Measurements from ENCODE around the gene BIVM. TPM values are rescaled to one million over a fixed set of nuclear protein-coding genes. Genes with fewer than 3 reads are reported as not detected.

BIVM gene
- total RNA-seq, 1 donor from 2014 or later, result 6.4 TPM

DNA sequence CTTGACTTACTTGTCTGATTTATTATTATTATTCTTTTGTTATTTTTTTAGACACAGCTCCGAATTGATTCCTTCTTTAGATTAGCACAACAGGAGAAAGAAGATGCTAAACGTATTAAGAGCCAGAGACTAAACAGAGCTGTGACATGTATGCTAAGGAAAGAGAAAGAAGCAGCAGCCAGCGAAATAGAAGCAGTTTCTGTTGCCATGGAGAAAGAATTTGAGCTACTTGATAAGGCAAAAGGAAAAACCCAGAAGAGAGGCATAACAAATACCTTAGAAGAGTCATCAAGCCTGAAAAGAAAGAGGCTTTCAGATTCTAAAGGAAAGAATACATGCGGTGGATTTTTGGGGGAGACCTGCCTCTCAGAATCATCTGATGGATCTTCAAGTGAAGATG, 76.3 kb downstream of the BIVM start:
- H3K9me3 Mint-ChIP-seq, result no peaks in the 10 kb centered on the region
- ChIA-PET POLR2A (interaction anchor here (0.9 kb wide), 1 partner anchor 29 kb away, joined by 3 read pairs; no protein-coding TSS in a partner anchor), CTCF (interaction anchor here (1.1 kb wide), 1 partner anchor 17 kb away, joined by 3 read pairs; no protein-coding TSS in a partner anchor)
- intact Hi-C loops (cut with micrococcal nuclease), result no loop called here
- peaks cover 68% of the 10 kb centered on the region for H3K36me3 Mint-ChIP-seq (ENCODE audit: low read depth)
- no peak for ATAC-seq (ENCODE audit: low read depth)
- TF ChIP-seq, protein P1, sequence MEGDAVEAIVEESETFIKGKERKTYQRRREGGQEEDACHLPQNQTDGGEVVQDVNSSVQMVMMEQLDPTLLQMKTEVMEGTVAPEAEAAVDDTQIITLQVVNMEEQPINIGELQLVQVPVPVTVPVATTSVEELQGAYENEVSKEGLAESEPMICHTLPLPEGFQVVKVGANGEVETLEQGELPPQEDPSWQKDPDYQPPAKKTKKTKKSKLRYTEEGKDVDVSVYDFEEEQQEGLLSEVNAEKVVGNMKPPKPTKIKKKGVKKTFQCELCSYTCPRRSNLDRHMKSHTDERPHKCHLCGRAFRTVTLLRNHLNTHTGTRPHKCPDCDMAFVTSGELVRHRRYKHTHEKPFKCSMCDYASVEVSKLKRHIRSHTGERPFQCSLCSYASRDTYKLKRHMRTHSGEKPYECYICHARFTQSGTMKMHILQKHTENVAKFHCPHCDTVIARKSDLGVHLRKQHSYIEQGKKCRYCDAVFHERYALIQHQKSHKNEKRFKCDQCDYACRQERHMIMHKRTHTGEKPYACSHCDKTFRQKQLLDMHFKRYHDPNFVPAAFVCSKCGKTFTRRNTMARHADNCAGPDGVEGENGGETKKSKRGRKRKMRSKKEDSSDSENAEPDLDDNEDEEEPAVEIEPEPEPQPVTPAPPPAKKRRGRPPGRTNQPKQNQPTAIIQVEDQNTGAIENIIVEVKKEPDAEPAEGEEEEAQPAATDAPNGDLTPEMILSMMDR (IDR thresholded peaks at IDR 0.05), result no peak
- peaks cover 5% of the 10 kb centered on the region for H3K4me1 Mint-ChIP-seq
- no peaks in the 10 kb centered on the region for H3K27me3 Mint-ChIP-seq
- H3K27ac Mint-ChIP-seq, result no peak overlapping the region
- H3K4me3 Mint-ChIP-seq, result no peak overlapping the region
- DNase-seq, result no peak

DNA sequence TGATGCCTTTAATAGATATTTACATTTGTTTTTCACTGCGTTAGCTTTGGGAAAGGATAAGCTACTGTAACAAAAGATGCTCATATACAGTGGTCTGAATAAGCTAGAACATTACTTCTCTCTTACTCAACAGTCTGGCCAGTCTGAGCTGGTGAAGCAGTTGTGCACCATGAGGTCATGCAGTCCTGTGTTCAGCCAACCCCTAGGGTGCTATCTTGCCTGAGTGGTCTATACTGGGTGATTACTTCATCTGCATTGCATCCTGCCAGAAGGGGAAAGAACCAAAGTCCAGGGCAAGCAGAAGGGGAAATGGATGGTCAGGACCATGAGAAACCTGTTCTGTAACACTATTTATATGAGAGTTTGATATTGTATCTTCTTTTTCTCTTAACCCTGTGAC, 78.4 kb downstream of the BIVM start:
- ChIA-PET POLR2A (no interaction called here), CTCF (interaction anchor here (1.2 kb wide), 1 partner anchor 296 kb away, joined by 3 read pairs; no protein-coding TSS in a partner anchor)
- TF ChIP-seq, protein P1 (IDR thresholded peaks at IDR 0.05), result no peak
- peaks cover 61% of the 10 kb centered on the region for H3K36me3 Mint-ChIP-seq (ENCODE audit: low read depth)
- no peak for ATAC-seq (ENCODE audit: low read depth)
- H3K27ac Mint-ChIP-seq, result no peak overlapping the region
- no peak overlapping the region for H3K4me3 Mint-ChIP-seq
- no peaks in the 10 kb centered on the region for H3K27me3 Mint-ChIP-seq
- DNase-seq, result no peak
- H3K9me3 Mint-ChIP-seq, result no peaks in the 10 kb centered on the region
- no peaks in the 10 kb centered on the region for H3K4me1 Mint-ChIP-seq
- intact Hi-C loops (cut with micrococcal nuclease), result no loop called here

DNA sequence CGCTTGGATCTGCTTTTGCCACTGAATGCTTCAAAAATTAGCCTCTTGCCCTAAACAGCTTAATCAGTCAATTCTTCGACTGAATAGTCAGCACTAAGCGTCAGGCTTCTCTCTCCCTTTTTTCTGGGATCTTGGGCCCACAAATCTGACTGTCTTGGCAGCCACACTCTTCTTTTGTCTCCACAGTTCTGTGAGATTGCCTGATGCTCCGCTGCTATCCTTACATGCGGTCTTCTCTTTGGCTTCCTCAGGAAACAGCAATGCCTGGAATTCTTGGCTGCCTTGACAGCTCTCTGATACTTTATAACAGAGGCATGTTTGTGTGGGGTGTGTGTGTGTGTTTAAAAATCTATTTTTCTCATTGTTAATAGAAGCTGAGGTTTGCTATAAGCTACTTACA, 79.6 kb downstream of the BIVM start:
- Mint-ChIP-seq H3K36me3 (ENCODE audit: low read depth) (peaks cover 53% of the 10 kb centered on the region), H3K27ac (no peak overlapping the region), H3K9me3 (no peaks in the 10 kb centered on the region), H3K4me1 (no peaks in the 10 kb centered on the region), H3K27me3 (no peaks in the 10 kb centered on the region), H3K4me3 (no peak overlapping the region)
- intact Hi-C loops (cut with micrococcal nuclease), result no loop called here
- CTCF ChIA-PET, result interaction anchor here (1.3 kb wide), 1 partner anchor 8 kb away, joined by 4 read pairs; no protein-coding TSS in a partner anchor
- TF ChIP-seq, protein P1 (IDR thresholded peaks at IDR 0.05), result no peak
- POLR2A ChIA-PET, result no interaction called here
- DNase-seq, result no peak
- ATAC-seq (ENCODE audit: low read depth), result no peak

DNA sequence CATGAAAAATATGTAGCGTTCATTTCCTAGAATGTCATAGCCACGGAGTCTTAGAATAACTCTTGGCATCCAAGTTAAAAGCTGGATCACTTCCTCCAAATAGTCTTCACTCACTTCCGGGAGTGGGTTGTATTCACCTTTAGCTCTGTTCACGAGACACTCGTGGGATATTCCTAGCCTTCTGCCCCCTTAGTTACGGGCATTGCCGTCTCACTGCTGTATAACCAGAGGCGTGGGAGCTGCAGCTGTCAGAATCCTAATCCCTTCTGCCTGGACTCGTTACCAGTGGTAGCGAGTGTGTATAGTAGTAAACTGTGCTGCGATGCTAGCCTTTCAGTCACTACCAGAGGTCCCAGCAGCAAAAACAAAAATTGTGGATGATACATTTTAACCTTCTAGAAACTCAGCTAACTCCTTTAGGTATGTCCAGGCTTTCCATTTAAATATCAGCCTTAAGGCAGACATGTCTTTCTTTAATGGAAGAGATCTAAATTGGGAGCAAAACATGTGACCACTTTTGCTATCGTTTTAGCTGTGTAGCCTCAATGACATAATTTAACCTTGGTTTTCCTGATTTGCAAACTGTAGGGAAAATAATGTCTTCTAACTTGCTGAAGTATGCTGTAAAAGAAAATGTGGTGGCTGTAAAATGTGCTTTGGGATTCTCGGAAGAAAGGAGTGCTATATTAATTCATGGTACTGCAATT, 81.0 kb downstream of the BIVM start:
- ChIA-PET CTCF (interaction anchor here (2.3 kb wide), 1 partner anchor 10 kb away, joined by 11 read pairs; no protein-coding TSS in a partner anchor), POLR2A (no interaction called here)

More for the DNA sequence above, 81.0 kb downstream of the BIVM start:
- Mint-ChIP-seq H3K27ac (no peak overlapping the region), H3K36me3 (ENCODE audit: low read depth) (peaks cover 41% of the 10 kb centered on the region), H3K4me3 (no peak overlapping the region), H3K9me3 (no peaks in the 10 kb centered on the region), H3K27me3 (no peaks in the 10 kb centered on the region), H3K4me1 (no peaks in the 10 kb centered on the region)
- intact Hi-C loops (cut with micrococcal nuclease), result no loop called here
- ATAC-seq (ENCODE audit: low read depth) (no peak), DNase-seq (no peak)
- TF ChIP-seq, protein P1 (IDR thresholded peaks at IDR 0.05), result no peak
